Measurements from ENCODE around the gene PTPRT.

Gene PTPRT

DNA sequence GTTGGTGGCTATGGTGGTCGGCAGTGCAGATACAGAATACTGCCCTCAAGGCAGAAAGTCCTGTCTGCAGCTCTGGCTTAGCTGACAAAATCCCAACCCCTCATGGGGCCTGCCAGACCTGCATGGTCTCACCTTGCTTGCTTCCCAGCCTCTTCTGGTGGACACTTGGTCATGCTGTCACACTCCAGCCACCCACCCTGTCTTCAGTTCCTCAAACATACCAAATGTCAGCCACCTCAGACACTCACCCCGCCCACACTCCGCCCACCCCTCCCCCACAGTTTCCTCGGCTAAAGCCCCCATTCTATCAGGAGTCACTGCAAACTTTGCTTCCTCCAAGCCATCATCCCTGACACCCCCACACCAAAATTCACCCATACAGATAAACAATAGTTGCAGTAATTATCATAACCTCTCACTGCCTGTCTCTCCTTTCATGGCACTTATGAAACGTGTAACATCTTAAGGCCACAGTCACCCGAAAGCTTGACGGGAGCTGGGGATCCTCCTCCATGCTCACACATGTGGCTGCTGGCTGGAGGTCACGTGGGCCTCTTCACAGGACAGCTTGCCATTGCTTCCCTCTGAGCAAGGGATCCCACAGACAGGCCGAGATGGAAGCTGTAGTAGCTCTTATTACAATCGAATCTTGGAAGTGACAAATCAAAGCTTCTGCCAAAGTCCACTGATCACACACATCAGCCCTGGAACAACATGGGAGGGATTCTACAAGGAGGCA lies 202.2 kb downstream of the PTPRT start:
- DNase-seq (ENCODE audit: extremely low spot score) = no peak
- no peak for TF ChIP-seq FOXK2 (IDR thresholded peaks at IDR 0.05)
- no peak for TF ChIP-seq CTBP1 (IDR thresholded peaks at IDR 0.05; ENCODE audit: borderline replicate concordance)
- no peak for TF ChIP-seq NFRKB (IDR thresholded peaks at IDR 0.05)
- TF ChIP-seq HDGF (IDR thresholded peaks at IDR 0.05; ENCODE audit: borderline replicate concordance) = no peak
- TF ChIP-seq, protein P1, sequence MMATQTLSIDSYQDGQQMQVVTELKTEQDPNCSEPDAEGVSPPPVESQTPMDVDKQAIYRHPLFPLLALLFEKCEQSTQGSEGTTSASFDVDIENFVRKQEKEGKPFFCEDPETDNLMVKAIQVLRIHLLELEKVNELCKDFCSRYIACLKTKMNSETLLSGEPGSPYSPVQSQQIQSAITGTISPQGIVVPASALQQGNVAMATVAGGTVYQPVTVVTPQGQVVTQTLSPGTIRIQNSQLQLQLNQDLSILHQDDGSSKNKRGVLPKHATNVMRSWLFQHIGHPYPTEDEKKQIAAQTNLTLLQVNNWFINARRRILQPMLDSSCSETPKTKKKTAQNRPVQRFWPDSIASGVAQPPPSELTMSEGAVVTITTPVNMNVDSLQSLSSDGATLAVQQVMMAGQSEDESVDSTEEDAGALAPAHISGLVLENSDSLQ (IDR thresholded peaks at IDR 0.05) = no peak
- no peak for TF ChIP-seq SP1 (IDR thresholded peaks at IDR 0.05)
- no peak for TF ChIP-seq BHLHE40 (IDR thresholded peaks at IDR 0.05; ENCODE audit: borderline replicate concordance)
- no peak for TF ChIP-seq L3MBTL2 (conservative IDR thresholded peaks at IDR 0.05)
- TF ChIP-seq ARNT (IDR thresholded peaks at IDR 0.05) = no peak
- TF ChIP-seq TARDBP (IDR thresholded peaks at IDR 0.05) = no peak
- no peak for TF ChIP-seq FOXM1 (IDR thresholded peaks at IDR 0.05; ENCODE audit: borderline replicate concordance)
- no peak for TF ChIP-seq SUZ12 (IDR thresholded peaks at IDR 0.05)
- no peak for TF ChIP-seq FOXA1 (IDR thresholded peaks at IDR 0.05)
- no peak for TF ChIP-seq LEF1 (IDR thresholded peaks at IDR 0.05; ENCODE audit: borderline replicate concordance)
- no peak for TF ChIP-seq ELF4 (IDR thresholded peaks at IDR 0.05)
- TF ChIP-seq ZNF384 (IDR thresholded peaks at IDR 0.05) = no peak
- ChIA-PET CTCF (no interaction called here), POLR2A (no interaction called here)

DNA sequence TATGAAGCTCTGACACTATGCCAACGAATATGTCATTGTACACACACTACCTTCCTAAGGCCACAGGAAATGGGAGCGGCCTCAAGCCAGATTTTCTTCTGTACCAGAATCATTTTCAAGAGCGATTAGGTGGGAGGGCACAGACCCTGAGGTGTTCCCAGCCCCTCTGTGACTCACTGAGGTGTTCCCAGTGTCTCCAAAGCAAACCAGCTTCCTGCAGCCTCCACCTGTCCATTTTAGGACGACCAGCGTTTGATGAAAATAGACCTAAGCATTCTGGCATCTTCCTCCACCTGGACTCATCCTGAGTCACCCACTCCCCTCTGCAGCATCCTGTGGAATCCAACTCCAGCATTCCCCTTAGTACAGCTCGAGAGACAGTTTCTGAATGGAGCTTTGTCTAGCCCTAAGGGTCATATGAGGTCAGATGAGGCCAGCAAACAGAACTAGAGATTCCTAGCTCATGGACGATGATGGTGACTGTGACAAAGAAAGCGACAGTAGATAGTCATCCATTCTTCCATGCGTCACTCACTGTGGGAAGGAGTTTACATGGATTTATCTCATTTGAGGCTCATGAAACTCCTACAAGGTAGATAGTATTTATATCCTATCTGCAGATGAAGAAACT lies 203.4 kb downstream of the PTPRT start:
- ChIA-PET POLR2A (no interaction called here), CTCF (no interaction called here)
- no peak for TF ChIP-seq SP1 (IDR thresholded peaks at IDR 0.05)
- TF ChIP-seq ELF4 (IDR thresholded peaks at IDR 0.05) = no peak
- DNase-seq (ENCODE audit: extremely low spot score) = no peak

DNA sequence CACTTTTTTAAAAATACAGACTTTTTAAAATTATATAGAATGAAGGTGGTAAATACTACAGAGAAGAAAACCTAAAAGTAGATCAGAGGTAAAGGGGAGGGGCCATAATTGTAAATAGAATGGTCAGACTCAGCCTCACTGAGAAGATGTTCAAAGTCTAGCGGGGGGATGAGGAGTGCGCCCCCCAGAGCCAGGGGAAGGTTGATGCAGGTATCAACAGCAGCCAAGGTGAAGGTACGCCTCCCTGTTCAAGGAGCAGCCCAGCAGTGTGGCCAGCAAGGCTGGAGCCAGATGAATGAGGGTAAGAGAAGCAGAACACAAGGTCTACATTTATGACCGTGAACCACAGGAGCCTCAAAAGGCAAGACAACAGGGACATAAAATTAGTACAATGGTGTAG lies 204.1 kb downstream of the PTPRT start:
- TF ChIP-seq SUZ12 (IDR thresholded peaks at IDR 0.05) = no peak
- no peak for TF ChIP-seq L3MBTL2 (conservative IDR thresholded peaks at IDR 0.05)
- no peak for TF ChIP-seq SP1 (IDR thresholded peaks at IDR 0.05)
- TF ChIP-seq FOXK2 (IDR thresholded peaks at IDR 0.05) = no peak
- TF ChIP-seq ELF4 (IDR thresholded peaks at IDR 0.05) = no peak
- no peak for TF ChIP-seq CTBP1 (IDR thresholded peaks at IDR 0.05; ENCODE audit: borderline replicate concordance)
- TF ChIP-seq FOXM1 (IDR thresholded peaks at IDR 0.05; ENCODE audit: borderline replicate concordance) = no peak
- no peak for TF ChIP-seq BHLHE40 (IDR thresholded peaks at IDR 0.05; ENCODE audit: borderline replicate concordance)
- TF ChIP-seq, protein P1 (IDR thresholded peaks at IDR 0.05) = no peak
- TF ChIP-seq LEF1 (IDR thresholded peaks at IDR 0.05; ENCODE audit: borderline replicate concordance) = no peak
- no peak for TF ChIP-seq ZNF384 (IDR thresholded peaks at IDR 0.05)
- no peak for TF ChIP-seq HDGF (IDR thresholded peaks at IDR 0.05; ENCODE audit: borderline replicate concordance)
- TF ChIP-seq ARNT (IDR thresholded peaks at IDR 0.05) = no peak
- no peak for TF ChIP-seq FOXA1 (IDR thresholded peaks at IDR 0.05)
- no peak for TF ChIP-seq NFRKB (IDR thresholded peaks at IDR 0.05)
- CTCF ChIA-PET = no interaction called here
- DNase-seq (ENCODE audit: extremely low spot score) = peak; percentile 11
- POLR2A ChIA-PET = no interaction called here

DNA sequence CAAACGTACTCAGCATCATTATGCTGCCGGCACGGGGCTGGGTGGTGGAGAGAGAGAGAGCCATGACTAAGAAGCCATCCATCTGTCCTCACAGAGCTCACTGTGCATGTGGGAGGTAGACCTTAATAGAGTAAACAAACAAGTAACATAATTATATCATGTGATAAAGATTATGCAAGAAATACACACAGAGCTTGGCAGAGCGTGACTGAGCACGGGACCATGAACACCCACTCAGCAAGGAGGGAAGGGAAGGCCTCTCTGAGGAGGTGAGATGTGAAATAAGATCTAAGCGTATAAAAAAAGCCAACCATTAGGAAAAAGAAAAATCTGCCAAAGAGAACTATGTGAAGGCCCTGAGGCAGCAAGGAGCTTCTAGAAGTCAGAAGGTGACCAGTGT lies 207.5 kb downstream of the PTPRT start:
- POLR2A ChIA-PET = no interaction called here
- no peak for TF ChIP-seq SP1 (IDR thresholded peaks at IDR 0.05)
- no peak for TF ChIP-seq CTBP1 (IDR thresholded peaks at IDR 0.05; ENCODE audit: borderline replicate concordance)
- TF ChIP-seq TARDBP (IDR thresholded peaks at IDR 0.05) = no peak
- no peak for TF ChIP-seq FOXA1 (IDR thresholded peaks at IDR 0.05)
- no peak for TF ChIP-seq ELF4 (IDR thresholded peaks at IDR 0.05)
- no peak for TF ChIP-seq ARNT (IDR thresholded peaks at IDR 0.05)
- no peak for TF ChIP-seq SUZ12 (IDR thresholded peaks at IDR 0.05)
- TF ChIP-seq, protein P1 (IDR thresholded peaks at IDR 0.05) = no peak
- no peak for TF ChIP-seq FOXK2 (IDR thresholded peaks at IDR 0.05)
- TF ChIP-seq FOXM1 (IDR thresholded peaks at IDR 0.05; ENCODE audit: borderline replicate concordance) = no peak
- TF ChIP-seq L3MBTL2 (conservative IDR thresholded peaks at IDR 0.05) = no peak
- no peak for TF ChIP-seq HDGF (IDR thresholded peaks at IDR 0.05; ENCODE audit: borderline replicate concordance)
- TF ChIP-seq BHLHE40 (IDR thresholded peaks at IDR 0.05; ENCODE audit: borderline replicate concordance) = no peak
- CTCF ChIA-PET = no interaction called here
- no peak for DNase-seq (ENCODE audit: extremely low spot score)

DNA sequence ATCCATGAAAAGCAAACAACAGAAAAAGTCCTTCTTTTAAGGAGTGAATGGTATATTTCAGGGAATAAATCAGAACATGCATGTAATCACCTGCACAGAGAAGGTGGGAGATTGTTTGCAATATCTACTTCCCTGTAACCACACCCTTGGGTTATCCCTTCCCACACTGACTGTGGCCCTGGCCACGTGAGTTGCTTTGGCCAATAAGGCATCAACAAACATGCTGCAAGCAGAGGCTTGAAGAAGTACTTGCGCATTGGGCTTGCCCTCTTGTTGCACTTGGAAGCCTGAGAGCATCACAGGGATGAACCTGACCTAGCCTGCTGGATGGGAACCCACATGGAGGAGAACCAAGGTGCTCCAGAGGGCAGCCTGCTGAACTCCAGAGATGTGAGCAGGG lies 208.5 kb downstream of the PTPRT start:
- CTCF ChIA-PET = no interaction called here
- TF ChIP-seq CTBP1 (IDR thresholded peaks at IDR 0.05; ENCODE audit: borderline replicate concordance) (no peak), L3MBTL2 (conservative IDR thresholded peaks at IDR 0.05) (no peak), FOXA1 (IDR thresholded peaks at IDR 0.05) (no peak), ZNF384 (IDR thresholded peaks at IDR 0.05) (no peak), ARNT (IDR thresholded peaks at IDR 0.05) (no peak), ELF4 (IDR thresholded peaks at IDR 0.05) (no peak), FOXK2 (IDR thresholded peaks at IDR 0.05) (no peak), NFRKB (IDR thresholded peaks at IDR 0.05) (no peak), BHLHE40 (IDR thresholded peaks at IDR 0.05; ENCODE audit: borderline replicate concordance) (no peak), TARDBP (IDR thresholded peaks at IDR 0.05) (no peak), HDGF (IDR thresholded peaks at IDR 0.05; ENCODE audit: borderline replicate concordance) (no peak), SUZ12 (IDR thresholded peaks at IDR 0.05) (no peak)
- TF ChIP-seq, protein P1 (IDR thresholded peaks at IDR 0.05) = no peak
- DNase-seq (ENCODE audit: extremely low spot score) = no peak
- POLR2A ChIA-PET = no interaction called here
